Cortex of kidney (tissue), 1 donor: ENCODE results near the gene DCAF17.
"Not testable (repeated sequence)": the region's sequence is repeated elsewhere in the genome, so short reads cannot be mapped to it uniquely, and the experiment has no call there.

Source experiments
- DNase-seq: peaks from one replicate; lab custom pipeline; 2025; lab: John Stamatoyannopoulos, UW

The DCAF17 gene

DNA sequence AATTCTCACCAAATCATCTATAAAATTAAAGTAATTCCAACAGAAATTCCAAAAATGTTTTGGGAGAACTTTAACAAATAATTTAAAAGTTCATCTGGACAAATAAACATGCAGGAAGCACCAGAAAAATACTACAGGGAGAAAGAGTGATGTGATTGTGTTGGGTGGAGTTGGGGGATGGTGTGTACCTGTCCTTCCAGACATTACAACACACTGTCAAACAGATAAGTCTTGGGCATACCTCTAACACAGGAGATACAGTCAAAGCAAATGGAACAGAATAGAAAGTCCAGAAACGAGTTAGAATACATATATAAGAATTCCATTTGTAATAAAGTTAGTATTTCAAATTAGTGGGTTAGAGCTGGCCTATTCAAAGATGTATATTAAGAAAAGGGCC lies 22.8 kb upstream of the DCAF17 start:
- DNase-seq = no peak

- DNase-seq = no peak
Measured at GRCh38 chr2:171411791-171412483, 22.1 kb upstream of the DCAF17 start.

DNA sequence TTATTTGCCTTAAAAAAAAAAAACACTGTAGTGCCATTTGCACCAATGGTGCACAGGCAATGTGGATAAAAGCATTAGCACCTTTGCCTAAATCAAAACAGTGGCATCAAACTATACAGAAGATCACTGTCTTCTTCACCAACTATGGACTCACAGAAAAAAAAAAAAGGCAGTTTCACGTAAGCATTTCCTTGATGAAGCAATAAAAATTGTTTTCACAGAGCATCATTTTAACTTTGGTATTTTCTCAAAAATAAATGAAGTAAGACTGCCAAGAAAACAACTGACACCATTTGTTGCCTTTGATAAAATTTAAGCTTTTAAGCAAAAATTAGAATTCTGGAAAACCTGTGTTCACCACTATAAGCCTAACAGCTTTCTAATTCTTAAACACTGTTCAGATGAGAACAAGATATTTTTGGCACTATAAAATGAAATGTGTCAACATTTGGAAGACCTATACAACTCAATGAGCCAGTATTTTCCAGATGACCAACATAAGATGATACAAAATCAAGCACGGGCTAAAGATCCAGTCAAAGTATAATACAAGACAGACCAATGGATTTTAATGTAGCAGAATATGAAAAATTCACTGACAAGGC lies 21.4 kb upstream of the DCAF17 start:
- no peak for DNase-seq

DNA sequence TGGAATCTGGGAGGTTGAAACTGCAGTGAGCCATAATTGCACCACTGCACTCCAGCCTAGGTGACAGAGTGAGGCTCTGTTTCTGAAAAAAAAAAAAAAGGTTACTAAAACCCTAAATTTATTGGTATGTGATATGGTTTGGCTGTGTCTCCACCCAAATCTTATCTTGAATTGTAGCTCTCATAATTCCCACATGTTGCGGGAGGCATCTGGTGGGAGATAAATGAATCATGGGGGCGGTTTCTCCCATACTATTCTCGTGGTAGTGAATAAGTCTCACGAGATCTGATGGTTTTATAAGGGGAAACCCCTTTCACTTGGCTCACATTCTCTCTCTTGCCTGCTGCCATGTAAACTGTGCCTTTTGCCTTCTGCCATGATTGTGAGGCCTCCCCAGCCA lies 19.4 kb upstream of the DCAF17 start:
- DNase-seq = not testable (repeated sequence)

DNA sequence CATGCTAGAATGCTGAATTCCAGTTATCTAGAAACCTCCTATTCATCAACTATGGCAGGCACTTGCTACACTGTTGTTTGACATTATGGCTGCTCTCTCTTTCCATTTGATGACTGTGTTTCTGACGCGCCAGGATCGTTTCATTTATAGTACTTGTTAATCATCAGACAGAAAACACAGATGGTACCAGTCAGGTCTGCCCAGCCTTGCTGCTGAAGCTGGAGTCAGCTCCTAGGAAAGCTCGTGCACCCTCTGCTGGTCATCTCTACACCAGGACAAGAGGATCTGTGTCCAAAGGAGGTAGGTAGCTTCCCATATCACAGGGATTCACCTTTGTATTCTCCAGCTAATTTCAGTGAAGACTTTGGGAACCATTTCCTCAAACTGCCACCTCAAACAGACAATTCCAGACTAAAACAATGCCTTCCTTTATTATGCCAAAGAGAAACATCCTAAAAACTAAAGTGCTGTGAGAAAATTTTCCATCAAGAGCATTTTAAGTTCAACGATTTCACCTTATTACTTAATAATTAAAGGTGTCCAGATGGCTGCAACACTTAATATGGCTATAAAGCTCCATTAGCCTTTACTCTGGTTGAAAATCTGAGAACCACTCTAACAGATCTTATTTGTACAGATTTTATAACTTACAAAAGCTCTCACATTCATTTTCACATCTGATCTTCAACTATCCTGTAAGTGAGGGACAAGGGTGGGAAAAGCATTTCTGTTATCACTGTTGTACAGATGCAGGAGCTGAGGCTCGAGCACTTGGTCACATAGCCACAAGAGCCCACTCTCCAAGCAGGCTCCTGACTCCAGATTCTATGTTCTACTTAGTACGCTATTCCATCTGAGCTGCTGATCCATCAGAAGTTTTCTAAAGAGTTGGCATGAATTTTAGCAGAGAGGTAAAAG lies 17.8 kb upstream of the DCAF17 start:
- no peak for DNase-seq

DNA sequence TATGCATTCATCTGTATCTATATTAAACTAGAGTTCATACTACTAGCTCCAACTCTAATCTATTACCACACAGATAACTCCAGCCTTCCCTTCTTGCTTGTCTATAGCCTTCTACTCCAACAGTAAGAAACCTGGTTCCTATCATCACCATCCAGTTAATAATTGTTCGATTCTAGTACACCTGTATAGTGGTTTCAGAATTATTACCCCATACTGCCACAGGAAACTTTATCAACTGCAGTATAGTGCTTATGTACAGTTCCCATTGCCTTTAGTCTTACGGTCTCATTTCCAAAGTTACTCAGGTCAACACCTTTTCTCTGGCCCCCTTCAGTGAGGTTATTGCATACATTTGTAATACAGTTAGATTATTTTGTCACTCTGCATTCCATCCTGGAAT lies 14.7 kb upstream of the DCAF17 start:
- DNase-seq = no peak

GRCh38 chr2:171420728-171421563 lies 13.1 kb upstream of the DCAF17 start:
- no peak for DNase-seq

GRCh38 chr2:171422710-171423495 lies 11.1 kb upstream of the DCAF17 start:
- DNase-seq = not testable (repeated sequence)

DNA sequence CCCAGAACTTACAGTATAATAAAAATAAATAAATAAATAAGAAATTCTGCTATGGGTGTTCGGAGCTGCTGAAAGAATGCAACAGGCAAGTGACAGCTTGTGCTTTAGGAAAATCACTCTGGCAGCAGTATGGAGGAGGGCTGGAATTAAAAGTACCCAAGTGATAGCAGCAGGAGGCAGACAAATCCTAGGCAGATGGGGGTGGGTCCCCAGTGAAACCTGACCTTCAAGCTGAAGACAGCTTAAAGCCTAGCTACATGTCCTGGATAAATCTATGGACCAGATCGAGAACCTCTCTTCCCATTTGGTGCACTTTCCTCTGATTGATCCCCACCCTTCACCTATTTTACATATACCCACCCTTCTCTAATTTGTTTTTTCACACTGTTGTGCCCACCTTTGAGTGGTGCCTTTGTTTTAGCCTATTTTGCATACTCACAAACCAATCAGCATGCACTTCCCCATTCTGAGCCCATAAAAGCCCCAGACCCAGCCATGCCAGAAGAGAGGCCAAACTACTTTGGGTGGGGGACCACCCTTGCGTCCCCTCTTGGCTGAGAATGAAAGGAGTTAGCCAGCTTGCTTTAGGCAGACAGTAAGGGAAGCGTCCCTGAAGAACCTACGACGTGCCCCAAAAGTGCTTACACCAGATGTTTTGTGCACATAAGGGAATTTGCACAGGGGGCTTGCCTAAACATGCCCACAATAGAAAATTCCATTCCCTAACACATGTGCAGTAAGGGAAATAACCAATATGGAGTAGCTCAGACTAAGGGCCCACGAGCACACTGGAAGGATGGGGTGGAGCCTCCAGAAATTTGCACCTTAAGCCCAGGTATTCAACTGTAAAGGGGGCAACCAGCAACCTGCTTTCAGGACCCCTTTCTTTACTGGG lies 3.3 kb upstream of the DCAF17 start:
- no peak for DNase-seq

DNA sequence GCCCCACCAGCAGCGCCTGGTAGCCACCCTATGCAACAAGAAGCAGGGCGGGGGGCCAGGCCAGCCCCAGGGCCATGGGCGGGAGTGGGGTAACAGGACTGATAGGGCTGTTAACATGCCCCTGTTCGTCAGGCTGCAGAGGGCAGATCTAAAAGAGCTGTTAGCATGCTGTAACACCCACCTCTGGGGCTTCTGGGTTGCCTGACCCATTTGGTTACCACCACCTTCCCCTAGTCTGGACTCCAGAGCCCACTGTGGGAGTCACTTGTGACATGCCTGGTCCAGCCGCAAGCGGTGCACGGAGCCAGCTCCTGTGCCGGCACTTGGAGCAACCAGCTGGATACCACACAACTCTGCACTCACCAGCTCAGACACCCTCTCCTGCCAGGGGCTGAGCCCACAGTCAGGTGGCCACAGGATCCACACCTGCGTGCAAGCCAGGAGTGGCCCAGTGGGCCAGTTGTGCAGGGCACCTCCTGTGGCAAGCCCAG lies 2.3 kb upstream of the DCAF17 start:
- no peak for DNase-seq

GRCh38 chr2:171432206-171432968 lies 1.6 kb upstream of the DCAF17 start:
- DNase-seq = no peak

- no peak for DNase-seq
Measured at GRCh38 chr2:171432969-171433762, 860 bp upstream of the DCAF17 start.

- DNase-seq = no peak
Measured at GRCh38 chr2:171433763-171434012, 338 bp upstream of the DCAF17 start, which contains the start of gene METTL8. Gene METTL8, minus strand, starts transcription at chr2:171433990. Its CDS starts 41,805 bp downstream, at chr2:171392185.

GRCh38 chr2:171436307-171436706 lies 2.3 kb downstream of the DCAF17 start:
- DNase-seq = no peak

GRCh38 chr2:171441470-171441869 lies 7.4 kb downstream of the DCAF17 start:
- DNase-seq = no peak

DNA sequence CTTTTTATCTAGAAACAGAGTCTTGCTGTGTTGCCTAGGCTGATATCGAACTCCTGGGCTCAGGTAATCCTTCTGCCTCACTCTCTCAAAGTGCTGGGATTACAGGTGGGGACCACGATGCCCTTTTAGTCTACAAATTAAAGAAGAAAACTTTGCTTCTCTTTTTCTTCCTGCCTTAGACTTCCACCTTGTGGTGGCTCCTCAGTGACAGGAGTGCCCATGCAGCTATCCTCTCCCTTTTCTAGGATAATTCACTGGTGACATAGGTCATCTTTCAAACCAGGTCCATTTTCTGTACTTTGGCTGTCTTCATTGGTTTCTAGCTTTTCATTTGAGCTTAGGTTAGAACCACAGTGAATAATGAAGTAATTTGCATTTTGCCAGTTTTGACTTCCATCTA lies 13.6 kb downstream of the DCAF17 start:
- no peak for DNase-seq

DNA sequence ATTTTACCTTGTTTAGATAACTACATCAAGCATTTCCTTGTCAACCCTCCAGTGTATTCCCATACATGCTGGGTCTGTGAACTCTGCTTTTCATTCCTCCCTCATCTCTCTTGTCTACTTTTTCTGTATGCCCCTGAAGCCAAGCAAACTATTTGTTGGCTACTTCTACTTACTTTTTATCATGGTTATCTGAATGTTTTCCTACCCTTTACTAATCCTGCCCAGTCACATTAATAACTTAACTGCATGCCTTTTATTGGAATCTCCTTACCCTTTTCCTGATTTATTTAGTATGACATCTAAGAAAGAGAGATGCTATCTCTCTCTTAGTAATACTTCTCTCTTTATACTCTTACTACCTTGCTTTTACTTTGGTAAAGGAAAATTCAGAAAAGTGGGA lies 17.0 kb downstream of the DCAF17 start:
- no peak for DNase-seq

GRCh38 chr2:171452773-171453172 lies 18.7 kb downstream of the DCAF17 start:
- no peak for DNase-seq

DNA sequence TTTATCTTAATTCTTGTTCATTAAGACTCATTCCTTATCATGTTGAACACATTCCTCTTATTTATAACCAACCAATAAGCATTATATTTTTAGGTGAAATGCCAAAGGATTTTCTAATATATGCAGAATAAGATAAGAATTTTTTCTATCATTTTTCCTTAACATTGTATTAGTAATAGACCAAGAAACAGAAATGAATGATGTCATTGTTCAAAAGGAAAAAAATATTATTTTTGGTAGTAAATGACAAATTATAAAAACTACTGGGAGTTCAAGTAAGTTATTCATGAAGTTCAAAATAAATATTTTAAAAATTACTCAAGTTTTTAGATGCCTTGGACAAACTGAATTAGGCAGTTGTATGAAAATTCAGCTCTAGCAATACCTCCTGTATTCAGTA lies 25.5 kb downstream of the DCAF17 start:
- no peak for DNase-seq
